Stomach (tissue), 9 donors: ENCODE data around the gene SIRPD. TPM values are rescaled to one million over a fixed set of nuclear protein-coding genes. Genes with fewer than 3 reads are reported as not detected.

Source experiments
- DNase-seq, 2 donors: peaks; one replicate each; pipeline versions ENCODE4 v3.0.0 to v3.0.0-alpha.2; 2013 to 2019
- H3K27ac ChIP-seq, 5 donors: fragments of 200-600 bp in 4 of 5; sonication (generic) in 4 of 5; one replicate each; pipeline ENCODE4 v1.5.1; 2013 to 2019; ENCODE audit warnings: mild to moderate bottlenecking in 1 of 5, moderate library complexity in 1 of 5
- H3K27me3 ChIP-seq, 3 donors: fragments of 200-600 bp; sonication (generic); one replicate each; pipeline ENCODE4 v1.5.1; 2017 to 2019; ENCODE audit warnings: mixed run types in 1 of 3
- H3K36me3 ChIP-seq, 4 donors: fragments of 200-600 bp; sonication (generic); 1 replicate in 3 of 4; 2 replicates in 1 of 4; pipeline ENCODE4 v1.5.1; 2016 to 2019
- H3K4me1 ChIP-seq, 4 donors: fragments of 200-600 bp; sonication (generic); one replicate each; pipeline ENCODE4 v1.5.1; 2016 to 2019
- H3K4me3 ChIP-seq, 4 donors: fragments of 200-600 bp; sonication (generic) in 3 of 4; one replicate each; pipeline ENCODE4 v1.5.1; 2016 to 2019; ENCODE audit warnings: mild to moderate bottlenecking in 1 of 4
- H3K9me3 ChIP-seq, 4 donors: fragments of 200-600 bp; sonication (generic); one replicate each; pipeline ENCODE4 v1.5.1; 2016 to 2019
- CTCF ChIP-seq, 7 experiments: fragments of 450-650 bp in 4 of 7; fragments of 200-600 bp in 3 of 7; sonication (generic) in 3 of 7; IDR thresholded peaks; one replicate each; pipeline ENCODE4 v1.5.1; 2016 to 2019; ENCODE audit warnings: antibody characterized with exemption in 7 of 7, control low read depth in 2 of 7, mild to moderate bottlenecking in 1 of 7
- EP300 ChIP-seq: sonication (generic); formaldehyde crosslinking; IDR thresholded peaks from one replicate; pipeline ENCODE4 v1.6.1; 2017; ENCODE audit warnings: antibody characterized with exemption
- POLR2A ChIP-seq, 4 donors: fragments of 450-650 bp; IDR thresholded peaks; one replicate each; pipeline ENCODE4 v1.6.1; 2016; ENCODE audit warnings: antibody characterized with exemption in 4 of 4, control low read depth in 2 of 4, mild to moderate bottlenecking in 1 of 4, moderate library complexity in 1 of 4
- POLR2AphosphoS5 ChIP-seq, 3 donors: sonication (generic); formaldehyde crosslinking; IDR thresholded peaks; one replicate each; pipeline ENCODE4 v1.6.1; 2016; ENCODE audit warnings: antibody characterized with exemption in 3 of 3
- WGBS, 5 donors: extraction: QIAGEN DNeasy Blood & Tissue Kit in 3 of 5; methylation state at CpG; one replicate each; pipeline versions ENCODE4 v1.1.5 to v1.1.7; 2013 to 2018; 5-methylcytosine and 5-hydroxymethylcytosine counted together
- intact Hi-C: fragments of 100-400 bp; cut with DNase I; formaldehyde crosslinking; loops from one replicate; pipeline ENCODE4 v1.15.1; 2023; ENCODE audit warnings: low total_unique reads
- polyA plus RNA-seq, 3 donors: library from polyadenylated mRNA; stranded (reverse); fragments of 200-250 nt; gene quantifications; one replicate each; pipeline ENCODE4 v1.2.3, GENCODE V29; 2013
- total RNA-seq, 5 donors: library from RNA; depleted of rRNA; stranded (reverse); fragments of >200 nt; gene quantifications; one replicate each; pipeline versions ENCODE4 v1.1.0 to v1.2.3, GENCODE V29; 2014 to 2016
- donor health status: healthy with polysubstance abuse.
- donor health status: Bipolar disorder and iron deficiency.
- donor health status: healthy.

SIRPD gene
- total and polyA plus RNA-seq, 8 donors, result 0.45 TPM; not detected in 7

DNA sequence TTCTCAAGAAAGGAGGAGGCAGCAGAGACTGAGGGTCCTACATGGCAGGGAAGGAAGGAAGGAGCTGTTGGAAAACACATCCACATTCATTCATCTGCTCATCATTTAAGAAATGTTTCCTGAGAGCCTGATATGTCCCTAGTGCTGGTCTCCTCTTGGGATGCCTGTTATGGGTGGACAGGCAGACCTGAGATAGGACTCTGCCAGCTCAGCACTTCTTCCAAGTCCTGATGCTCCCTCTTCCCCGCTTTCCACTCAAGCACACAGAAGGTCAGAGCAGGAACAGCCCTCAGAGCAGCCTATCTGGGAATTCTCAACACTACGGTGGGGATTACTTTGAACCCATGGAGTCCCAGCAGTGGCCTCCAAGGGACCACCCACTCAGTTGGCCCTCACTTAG is 8.0 kb upstream of the SIRPD start:
- WGBS, 5 donors, result 79 to 100% (median 86%) methylated on average over 1 to 2 of the region's 2 CpGs
- intact Hi-C loops, result no loop called here
- Histone ChIP-seq H3K27ac (no peak overlapping the region), H3K4me3 (no peak overlapping the region), H3K27me3 (peaks cover 0 to 17% (median 0%) of the 10 kb centered on the region in 3 donors), H3K9me3 (no peaks in the 10 kb centered on the region), H3K4me1 (no peaks in the 10 kb centered on the region), H3K36me3 (no peaks in the 10 kb centered on the region)
- DNase-seq, result no peak
- TF ChIP-seq EP300 (no peak), POLR2A (IDR thresholded peaks at IDR 0.05) (no peak), CTCF (IDR thresholded peaks at IDR 0.05) (no peak), POLR2AphosphoS5 (IDR thresholded peaks at IDR 0.05) (no peak)

GRCh38 chr20:1563598-1563997 is 6.1 kb upstream of the SIRPD start:
- no peak for TF ChIP-seq CTCF (IDR thresholded peaks at IDR 0.05)
- TF ChIP-seq POLR2A (IDR thresholded peaks at IDR 0.05), result no peak
- TF ChIP-seq EP300, result no peak
- no peak for TF ChIP-seq POLR2AphosphoS5 (IDR thresholded peaks at IDR 0.05)
- WGBS, 5 donors, result 74 to 94% (median 89%) methylated on average over 2 of the region's 2 CpGs
- peaks cover 0 to 17% (median 0%) of the 10 kb centered on the region in 3 donors for H3K27me3 ChIP-seq
- no peak for DNase-seq
- intact Hi-C loops, result no loop called here
- H3K9me3 ChIP-seq, result no peaks in the 10 kb centered on the region
- H3K27ac ChIP-seq, result no peak overlapping the region
- H3K4me1 ChIP-seq, result no peaks in the 10 kb centered on the region
- no peaks in the 10 kb centered on the region for H3K36me3 ChIP-seq
- no peak overlapping the region for H3K4me3 ChIP-seq

DNA sequence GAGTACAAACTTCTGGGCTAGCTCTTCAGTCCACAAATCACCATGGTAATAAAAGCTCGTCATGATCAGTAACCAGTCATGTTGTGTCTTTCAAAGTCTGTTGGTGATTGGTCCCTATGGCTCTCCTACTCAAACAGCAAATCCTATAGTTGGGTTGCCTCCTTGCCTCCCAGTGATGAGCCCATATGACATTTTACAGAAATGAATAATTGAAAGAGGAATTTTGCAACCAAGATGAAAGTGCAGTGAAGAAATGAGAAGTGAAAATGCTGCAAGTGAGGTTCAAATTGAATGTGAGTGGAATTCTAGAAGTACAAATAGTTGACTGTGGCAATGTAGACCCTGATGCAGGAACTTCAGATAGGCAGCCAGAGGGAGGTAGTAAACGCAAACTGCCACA is 5.1 kb upstream of the SIRPD start:
- DNase-seq, result no peak
- H3K27ac ChIP-seq, result no peak overlapping the region
- TF ChIP-seq EP300 (no peak), POLR2AphosphoS5 (IDR thresholded peaks at IDR 0.05) (no peak), CTCF (IDR thresholded peaks at IDR 0.05) (no peak), POLR2A (IDR thresholded peaks at IDR 0.05) (no peak)
- peaks cover 0 to 17% (median 0%) of the 10 kb centered on the region in 3 donors for H3K27me3 ChIP-seq
- H3K4me3 ChIP-seq, result no peak overlapping the region
- H3K36me3 ChIP-seq, result no peaks in the 10 kb centered on the region
- intact Hi-C loops, result no loop called here
- 72 to 83% (median 80%) methylated on average over 2 of the region's 2 CpGs for WGBS, 5 donors
- H3K9me3 ChIP-seq, result no peaks in the 10 kb centered on the region
- H3K4me1 ChIP-seq, result no peaks in the 10 kb centered on the region

DNA sequence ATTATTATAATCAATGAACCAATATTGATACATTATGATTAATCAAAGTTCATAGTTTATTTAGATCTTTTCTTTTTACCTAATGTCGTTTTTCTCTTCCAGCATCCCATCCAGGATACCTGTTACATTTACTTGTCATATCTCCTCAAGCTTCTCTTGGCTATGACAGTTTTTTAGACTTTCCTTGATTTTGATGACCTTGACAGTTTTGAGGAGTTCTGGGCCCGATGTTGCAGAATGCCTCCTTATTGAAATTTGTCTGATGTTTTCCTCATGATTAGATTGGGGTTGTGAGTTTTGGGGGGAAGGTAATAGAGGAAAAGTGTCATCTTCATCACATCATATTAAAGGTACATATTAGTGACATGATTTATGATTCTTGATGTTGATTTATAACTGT is 3.8 kb upstream of the SIRPD start:
- no peak for TF ChIP-seq POLR2AphosphoS5 (IDR thresholded peaks at IDR 0.05)
- no peak for TF ChIP-seq CTCF (IDR thresholded peaks at IDR 0.05)
- no peak for TF ChIP-seq POLR2A (IDR thresholded peaks at IDR 0.05)
- TF ChIP-seq EP300, result no peak
- intact Hi-C loops, result no loop called here
- no peak for DNase-seq
- H3K9me3 ChIP-seq, result no peaks in the 10 kb centered on the region
- peaks cover 0 to 17% (median 0%) of the 10 kb centered on the region in 3 donors for H3K27me3 ChIP-seq
- H3K4me1 ChIP-seq, result no peaks in the 10 kb centered on the region
- H3K27ac ChIP-seq, result no peak overlapping the region
- no peaks in the 10 kb centered on the region for H3K36me3 ChIP-seq
- 61 to 70% (median 66%) methylated on average over 2 of the region's 2 CpGs for WGBS, 5 donors
- H3K4me3 ChIP-seq, result no peak overlapping the region
